Mucosa of rectum (tissue), 2 donors: ENCODE results near the gene S100Z.
"Not testable (repeated sequence)": the region's sequence is repeated elsewhere in the genome, so short reads cannot be mapped to it uniquely, and the experiment has no call there.

ENCODE experiments used
- H3K27ac ChIP-seq, 2 donors: one replicate each; pipeline ENCODE4 v1.7.0; 2013; ENCODE audit warnings: inconsistent platforms in 2 of 2, low read depth in 2 of 2, low read length in 2 of 2
- H3K27me3 ChIP-seq, 2 donors: one replicate each; pipeline ENCODE4 v1.7.0; 2013; ENCODE audit warnings: low read length in 2 of 2; ENCODE audit not compliant: control insufficient read depth in 2 of 2, insufficient read depth in 2 of 2
- H3K36me3 ChIP-seq, 2 donors: one replicate each; pipeline ENCODE4 v1.7.0; 2013; ENCODE audit warnings: low read length in 2 of 2; ENCODE audit not compliant: control insufficient read depth in 2 of 2, insufficient read depth in 2 of 2
- H3K4me1 ChIP-seq, 2 donors: one replicate each; pipeline ENCODE4 v1.7.0; 2013; ENCODE audit warnings: low read length in 2 of 2, mild to moderate bottlenecking in 1 of 2; ENCODE audit not compliant: control insufficient read depth in 2 of 2, insufficient read depth in 2 of 2
- H3K4me3 ChIP-seq, 2 donors: one replicate each; pipeline ENCODE4 v1.7.0; 2013; ENCODE audit warnings: low read length in 2 of 2
- H3K9ac ChIP-seq, 2 donors: one replicate each; pipeline ENCODE4 v1.7.0; 2013; ENCODE audit warnings: low read length in 2 of 2, low read depth in 1 of 2, mild to moderate bottlenecking in 1 of 2
- H3K9me3 ChIP-seq, 2 donors: one replicate each; pipeline ENCODE4 v1.7.0; 2013; ENCODE audit warnings: low read length in 2 of 2; ENCODE audit not compliant: control insufficient read depth in 2 of 2
- donor health status: healthy.
- donor health status: Normal muscosa, but diverticular disease.

Gene S100Z

DNA sequence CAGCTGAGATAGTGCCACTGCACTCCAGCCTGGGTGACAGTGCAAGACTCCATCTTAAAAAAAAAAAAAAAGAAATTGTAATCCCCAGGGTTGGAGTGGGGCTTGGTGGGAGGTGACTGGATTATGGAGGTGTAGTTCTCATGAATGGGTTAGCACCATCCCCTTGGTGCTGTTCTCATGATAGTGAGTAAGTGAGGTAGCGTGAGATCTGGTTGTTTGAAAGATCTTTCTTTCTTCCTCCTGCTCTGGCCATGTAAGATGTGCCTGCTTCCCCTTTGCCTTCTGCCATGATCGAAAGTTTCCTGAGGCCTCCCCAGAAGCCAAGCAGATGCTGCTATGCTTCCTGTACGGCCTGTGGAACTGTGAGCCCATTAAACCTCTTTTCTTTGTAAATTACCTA is 3.9 kb downstream of the S100Z start:
- peaks cover 13 to 24% of the 10 kb centered on the region in 2 donors for H3K4me1 ChIP-seq
- H3K9me3 ChIP-seq, H3K27ac ChIP-seq, H3K4me3 ChIP-seq, H3K36me3 ChIP-seq, H3K9ac ChIP-seq, H3K27me3 ChIP-seq: not testable (repeated sequence)

DNA sequence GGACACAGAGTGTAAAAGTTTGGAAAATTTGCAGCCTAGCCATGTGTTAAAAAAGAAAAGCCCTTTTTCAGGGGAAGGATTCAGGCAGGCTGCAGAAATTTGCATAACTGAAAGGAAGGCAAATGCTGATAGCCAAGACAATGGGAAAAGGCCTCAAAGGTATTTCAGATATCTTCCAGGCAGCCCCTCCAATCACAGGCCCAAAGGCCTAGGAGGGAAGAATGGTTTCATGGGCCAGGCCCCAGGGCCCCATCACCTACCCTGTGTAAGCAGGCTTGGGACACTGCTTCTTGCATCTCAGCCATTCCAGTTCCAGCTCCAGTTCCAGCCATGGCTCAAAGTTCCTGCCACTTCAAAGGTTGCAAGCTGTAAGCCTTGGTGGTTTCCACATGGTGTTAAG is 4.8 kb downstream of the S100Z start:
- peaks cover 13 to 24% of the 10 kb centered on the region in 2 donors for H3K4me1 ChIP-seq
- no peak overlapping the region for H3K4me3 ChIP-seq
- no peak overlapping the region for H3K9ac ChIP-seq
- no peaks in the 10 kb centered on the region for H3K27me3 ChIP-seq
- H3K36me3 ChIP-seq, result no peaks in the 10 kb centered on the region
- no peaks in the 10 kb centered on the region for H3K9me3 ChIP-seq
- no peak overlapping the region for H3K27ac ChIP-seq

DNA sequence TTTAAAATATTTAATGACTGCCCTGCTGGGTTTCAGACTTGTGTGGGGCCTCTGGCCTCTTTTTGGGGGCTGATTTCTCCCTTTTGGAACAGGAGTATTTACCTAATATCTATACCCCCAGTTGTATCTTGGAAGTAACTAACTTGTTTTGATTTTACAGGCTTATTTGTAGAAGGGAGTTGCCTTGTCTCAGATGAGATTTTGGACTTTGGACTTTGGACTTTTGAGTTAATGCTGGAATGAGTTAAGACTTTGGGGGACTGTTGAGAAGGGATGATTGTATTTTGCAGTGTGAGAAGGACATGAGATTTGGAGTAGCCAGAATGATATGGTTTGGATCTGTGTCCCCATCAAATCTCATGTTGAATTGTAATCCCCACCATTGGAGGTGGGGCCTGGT is 5.7 kb downstream of the S100Z start:
- peaks cover 13 to 24% of the 10 kb centered on the region in 2 donors for H3K4me1 ChIP-seq
- peak overlapping the region; percentile 32 for H3K27ac ChIP-seq
- not testable (repeated sequence) for H3K9me3 ChIP-seq

DNA sequence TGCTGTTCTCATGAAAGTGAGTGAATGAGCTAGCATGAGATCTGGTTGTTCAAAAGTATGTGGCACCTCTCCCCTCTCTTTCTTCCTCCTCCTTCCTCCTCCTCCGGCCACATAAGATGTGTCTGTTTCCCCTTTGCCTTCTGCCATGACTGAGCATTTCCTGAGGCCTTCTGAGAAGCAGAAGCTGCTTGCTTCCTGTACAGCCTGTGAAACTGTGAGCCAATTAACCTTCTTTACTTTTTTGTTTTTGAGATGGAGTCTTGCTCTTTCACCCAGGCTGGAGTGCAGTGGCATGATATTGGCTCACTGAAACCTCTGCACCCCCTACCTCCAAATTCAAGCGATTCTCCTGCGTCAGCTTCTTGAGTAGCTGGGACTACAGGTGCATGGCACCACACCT is 6.1 kb downstream of the S100Z start:
- H3K9me3 ChIP-seq, result no peaks in the 10 kb centered on the region
- peaks cover 13 to 24% of the 10 kb centered on the region in 2 donors for H3K4me1 ChIP-seq
- H3K36me3 ChIP-seq, result no peaks in the 10 kb centered on the region
- H3K27me3 ChIP-seq, result no peaks in the 10 kb centered on the region
- H3K9ac ChIP-seq, result no peak overlapping the region
- H3K27ac ChIP-seq, result peak overlapping the region; percentile 32
- no peak overlapping the region for H3K4me3 ChIP-seq

More for the DNA sequence above, 5.7 kb downstream of the S100Z start:
- H3K9ac ChIP-seq, H3K36me3 ChIP-seq, H3K27me3 ChIP-seq, H3K4me3 ChIP-seq: not testable (repeated sequence)

DNA sequence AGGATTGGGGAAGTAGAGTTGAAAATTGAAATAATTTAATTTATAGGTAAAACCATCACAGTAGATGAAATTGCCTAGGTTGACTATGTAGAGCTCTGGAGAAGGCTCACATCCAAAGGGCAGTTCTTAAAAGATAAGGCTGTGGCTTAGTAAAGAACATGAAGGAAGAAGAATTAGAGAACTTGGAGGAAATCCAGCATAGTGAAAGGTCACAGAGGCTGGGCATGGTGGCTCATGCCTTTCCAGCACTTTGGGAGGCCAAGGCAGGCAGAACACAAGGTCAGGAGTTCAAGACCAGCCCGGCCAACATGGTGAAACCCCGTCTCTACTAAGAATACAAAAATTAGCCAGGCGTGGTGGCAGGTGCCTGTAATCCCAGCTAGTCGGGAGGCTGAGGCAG is 7.0 kb downstream of the S100Z start:
- not testable (repeated sequence) for H3K9ac ChIP-seq, H3K27ac ChIP-seq, H3K9me3 ChIP-seq, H3K27me3 ChIP-seq, H3K4me3 ChIP-seq, H3K36me3 ChIP-seq
- H3K4me1 ChIP-seq, result peaks cover 13 to 24% of the 10 kb centered on the region in 2 donors

DNA sequence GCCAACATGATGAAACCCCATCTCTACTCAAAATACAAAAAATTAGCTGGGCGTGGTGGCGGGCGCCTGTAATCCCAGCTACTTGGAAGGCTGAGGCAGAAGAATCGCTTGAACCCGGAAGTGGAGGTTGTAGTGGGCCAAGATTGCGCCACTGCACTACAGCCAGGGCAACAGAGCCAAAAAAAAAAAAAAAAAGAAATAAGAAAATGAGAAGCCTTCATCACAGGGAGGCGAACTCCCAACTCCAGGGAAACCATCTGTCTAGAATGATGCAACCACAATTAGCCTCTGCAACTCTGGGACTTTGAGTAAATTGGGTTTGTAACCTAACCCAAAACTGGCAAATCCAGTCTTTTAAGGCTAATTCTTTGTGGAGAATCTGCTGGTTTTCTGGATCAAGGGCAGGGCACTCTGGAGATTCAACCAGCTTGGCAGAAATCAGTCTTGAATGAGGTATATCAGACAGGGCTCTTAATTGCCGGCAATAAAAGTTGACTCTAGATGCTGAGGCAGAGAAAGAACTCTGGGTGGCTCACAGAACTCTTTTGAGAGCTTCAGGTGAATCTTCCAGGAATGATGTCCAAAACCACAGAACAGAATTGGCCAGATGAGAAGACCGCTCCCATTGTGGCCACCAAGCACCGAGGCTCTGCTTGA is 9.9 kb downstream of the S100Z start:
- Histone ChIP-seq H3K9me3 (no peaks in the 10 kb centered on the region), H3K27ac (no peak overlapping the region), H3K4me1 (peaks cover 11 to 22% of the 10 kb centered on the region in 2 donors), H3K36me3 (no peaks in the 10 kb centered on the region), H3K27me3 (no peaks in the 10 kb centered on the region), H3K9ac (no peak overlapping the region), H3K4me3 (no peak overlapping the region)

DNA sequence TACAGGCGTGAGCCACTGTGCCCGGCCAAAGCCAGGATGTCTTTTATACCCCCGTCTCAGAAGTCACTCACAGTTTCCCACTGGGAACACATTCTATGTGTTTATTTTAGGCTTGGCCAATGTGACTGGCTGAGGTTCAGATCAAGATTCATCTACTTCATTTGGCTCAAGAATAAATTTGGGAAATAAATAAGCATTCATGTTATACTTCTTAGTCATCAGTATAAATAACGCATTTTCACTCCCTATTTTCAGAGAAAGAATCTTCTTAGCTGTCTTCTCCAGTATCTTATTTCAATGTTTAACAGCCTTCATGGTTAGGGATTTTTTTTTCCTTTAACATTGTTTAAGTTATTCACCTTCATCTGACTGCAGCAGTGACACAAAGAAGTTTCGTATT is 11.8 kb downstream of the S100Z start:
- Histone ChIP-seq H3K36me3 (no peaks in the 10 kb centered on the region), H3K4me3 (no peak overlapping the region), H3K9ac (no peak overlapping the region), H3K27me3 (no peaks in the 10 kb centered on the region), H3K27ac (no peak overlapping the region), H3K4me1 (peaks cover under 1 to 4% of the 10 kb centered on the region in 2 donors), H3K9me3 (no peaks in the 10 kb centered on the region)

DNA sequence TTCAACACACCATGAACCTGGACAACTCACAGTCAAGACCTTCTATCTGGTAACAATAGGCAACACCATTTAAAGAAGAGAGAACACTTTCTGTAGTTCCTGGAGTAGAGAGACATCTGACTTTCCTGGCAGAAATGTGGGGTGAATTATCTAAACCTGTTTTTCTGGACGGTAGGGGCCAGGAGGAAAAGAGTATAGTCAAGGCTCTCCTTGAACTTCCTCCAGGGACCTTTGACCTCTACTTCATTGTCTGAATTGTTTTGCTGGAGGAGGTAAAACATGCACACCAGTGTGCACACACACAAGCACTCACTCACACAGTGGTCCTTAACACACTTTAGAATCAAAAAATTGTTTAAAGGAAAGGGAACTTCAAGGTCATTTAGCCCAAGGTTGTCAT is 13.2 kb downstream of the S100Z start:
- H3K27me3 ChIP-seq, result no peaks in the 10 kb centered on the region
- H3K9ac ChIP-seq, result no peak overlapping the region
- H3K27ac ChIP-seq, result no peak overlapping the region

DNA sequence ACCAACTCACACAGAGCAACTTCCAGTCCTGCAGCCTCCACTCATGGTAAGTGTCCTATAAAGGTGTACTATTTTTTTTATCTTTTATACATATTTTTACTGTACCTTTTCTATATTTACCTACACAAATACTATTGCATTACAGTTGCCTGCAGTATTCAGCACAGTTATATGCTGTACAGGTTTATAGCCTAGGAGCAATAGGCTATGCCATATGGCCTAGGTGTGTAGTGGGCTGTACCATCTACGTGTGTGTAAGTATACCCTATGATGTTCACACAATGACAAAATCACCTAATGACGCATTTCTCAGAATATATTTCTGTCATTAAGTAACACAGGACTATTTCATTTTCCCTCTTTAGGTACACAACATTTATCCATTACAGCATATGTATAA is 16.7 kb downstream of the S100Z start:
- Histone ChIP-seq H3K9me3 (no peaks in the 10 kb centered on the region), H3K9ac (no peak overlapping the region), H3K4me3 (no peak overlapping the region), H3K27me3 (no peaks in the 10 kb centered on the region), H3K27ac (no peak overlapping the region), H3K4me1 (peaks cover 0 to 4% of the 10 kb centered on the region in 2 donors), H3K36me3 (no peaks in the 10 kb centered on the region)

More for the DNA sequence above, 13.2 kb downstream of the S100Z start:
- H3K4me3 ChIP-seq, result no peak overlapping the region
- no peaks in the 10 kb centered on the region for H3K9me3 ChIP-seq
- H3K4me1 ChIP-seq, result peaks cover 0 to 6% of the 10 kb centered on the region in 2 donors
- H3K36me3 ChIP-seq, result no peaks in the 10 kb centered on the region

DNA sequence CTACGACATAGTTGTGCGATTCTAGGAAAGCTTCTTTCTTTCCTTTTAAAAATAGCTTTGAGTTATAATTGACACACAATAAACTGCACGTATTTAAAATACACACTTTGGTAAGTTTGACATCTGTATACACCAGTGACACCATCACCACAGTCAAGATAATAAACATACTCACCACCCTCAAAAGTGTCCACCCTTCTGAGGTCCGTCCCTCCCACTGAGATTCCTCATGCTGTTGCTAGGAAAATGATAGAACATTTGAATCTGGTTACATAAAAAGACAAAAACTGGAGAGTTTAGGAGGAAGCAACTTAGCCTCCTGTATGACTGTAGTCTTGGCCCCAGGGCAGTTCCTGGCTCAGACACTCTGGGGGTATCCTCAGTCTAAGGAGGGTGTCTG is 17.2 kb downstream of the S100Z start:
- Histone ChIP-seq H3K9ac (no peak overlapping the region), H3K36me3 (no peaks in the 10 kb centered on the region), H3K4me3 (no peak overlapping the region), H3K27ac (peak overlapping the region in 1 of 2 donors; percentile 5), H3K27me3 (no peaks in the 10 kb centered on the region), H3K9me3 (no peaks in the 10 kb centered on the region), H3K4me1 (peaks cover 0 to 4% of the 10 kb centered on the region in 2 donors)
